Activated CD4-positive, alpha-beta T cell treated with anti-CD3 and anti-CD28 coated beads for 36 hours (primary cell): Measurements from ENCODE around the gene ADAMTS16. TPM values are rescaled to one million over a fixed set of nuclear protein-coding genes. Genes with fewer than 3 reads are reported as not detected.

Experiments
- ATAC-seq: fragments of 200-7000 bp; cut with Tn5 transposase; one replicate; pipeline ENCODE4 v1.10.0; 2021; ENCODE audit warnings: mild to moderate bottlenecking, moderate library complexity
- CTCF ChIA-PET: fragments of 350-600 bp; sonication (Branson Sonifier 250); formaldehyde crosslinking; loops from one replicate; lab custom pipeline; 2021; ENCODE audit warnings: antibody characterized with exemption; lab: Charles Lee
- POLR2A ChIA-PET: fragments of 350-600 bp; sonication (Branson Sonifier 250); formaldehyde crosslinking; loops from one replicate; lab custom pipeline; 2021; ENCODE audit warnings: antibody characterized with exemption, inconsistent platforms; lab: Charles Lee
- DNase-seq: peaks from one replicate; pipeline ENCODE4 v3.0.0-alpha.2; 2020
- H3K27ac Mint-ChIP-seq: one replicate; pipeline ENCODE4 v1.8.0; 2021; ENCODE audit warnings: mixed read lengths
- H3K27me3 Mint-ChIP-seq: one replicate; pipeline ENCODE4 v1.8.0; 2021; ENCODE audit warnings: mixed read lengths
- H3K36me3 Mint-ChIP-seq: one replicate; pipeline ENCODE4 v1.8.0; 2021; ENCODE audit warnings: low read depth, mixed read lengths
- H3K4me1 Mint-ChIP-seq: one replicate; pipeline ENCODE4 v1.8.0; 2021; ENCODE audit warnings: mixed read lengths
- H3K4me3 Mint-ChIP-seq: one replicate; pipeline ENCODE4 v1.8.0; 2021; ENCODE audit warnings: mild to moderate bottlenecking, moderate library complexity, mixed read lengths
- H3K9me3 Mint-ChIP-seq: one replicate; pipeline ENCODE4 v1.8.0; 2021; ENCODE audit warnings: low read depth, mixed read lengths
- intact Hi-C, 2 experiments: fragments of 100-400 bp; cut with DNase I in 1 of 2; cut with micrococcal nuclease in 1 of 2; formaldehyde crosslinking; loops; one replicate each; pipeline versions ENCODE4 v1.14.2 to v1.15.1; 2022 to 2024; cut with DNase I, micrococcal nuclease
- total RNA-seq, 2 experiments: library from RNA; stranded (reverse); gene quantifications; one replicate each; pipeline ENCODE4 v1.2.3, GENCODE V29; 2021

The ADAMTS16 gene
- total RNA-seq, 2 experiments from 2014 or later: not detected

DNA sequence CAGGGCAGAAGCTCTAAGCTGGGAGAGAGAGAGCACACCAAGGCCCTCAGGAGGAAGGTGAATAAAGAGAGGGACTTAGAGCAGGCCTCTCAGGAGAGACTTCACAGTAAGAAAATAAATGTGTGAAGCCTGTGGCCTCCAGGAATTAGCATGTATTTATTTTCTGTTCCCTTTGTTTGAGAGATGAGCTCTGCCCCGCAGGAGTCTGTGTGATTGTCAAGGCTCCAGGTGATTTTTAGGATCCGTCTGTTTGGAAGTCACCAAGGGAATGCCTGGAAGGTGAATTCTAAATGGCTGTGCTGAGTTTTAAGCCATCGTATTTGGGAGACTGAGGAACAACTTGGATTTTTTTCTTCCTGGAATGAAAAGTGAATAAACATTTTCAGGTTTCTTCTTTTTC, 174.0 kb downstream of the ADAMTS16 start:
- ChIA-PET CTCF (no interaction called here), POLR2A (no interaction called here)
- ATAC-seq: no peak

DNA sequence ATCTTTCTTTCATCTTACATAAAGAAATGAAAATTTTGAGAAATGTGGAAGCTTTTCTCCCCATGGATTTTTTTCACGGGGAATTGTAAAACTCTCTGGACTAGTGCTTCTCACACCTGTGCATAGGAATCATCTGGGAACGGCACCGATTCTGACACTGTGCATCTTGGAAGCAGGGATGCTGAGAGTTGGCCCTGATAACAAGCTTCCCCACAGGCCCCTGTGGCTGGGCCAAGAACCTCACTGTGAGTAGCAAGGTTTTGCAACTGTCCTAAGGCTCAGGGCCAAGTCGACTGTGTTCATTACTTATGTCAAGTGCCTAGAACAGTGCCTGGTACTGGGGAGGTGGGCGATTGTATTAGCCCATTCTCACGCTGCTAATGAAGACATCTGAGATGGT, 174.5 kb downstream of the ADAMTS16 start:
- H3K4me1 Mint-ChIP-seq: no peaks in the 10 kb centered on the region
- H3K27ac Mint-ChIP-seq: no peak overlapping the region
- no peak for ATAC-seq
- intact Hi-C loops: no loop called here
- no peaks in the 10 kb centered on the region for H3K27me3 Mint-ChIP-seq
- ChIA-PET POLR2A (no interaction called here), CTCF (no interaction called here)
- peaks cover 5% of the 10 kb centered on the region for H3K9me3 Mint-ChIP-seq
- no peaks in the 10 kb centered on the region for H3K36me3 Mint-ChIP-seq
- no peak for DNase-seq
- no peak overlapping the region for H3K4me3 Mint-ChIP-seq

More for the DNA sequence above, 174.0 kb downstream of the ADAMTS16 start:
- Mint-ChIP-seq H3K27me3 (no peaks in the 10 kb centered on the region), H3K4me1 (no peaks in the 10 kb centered on the region), H3K27ac (no peak overlapping the region), H3K36me3 (no peaks in the 10 kb centered on the region), H3K4me3 (no peak overlapping the region), H3K9me3 (peaks cover 7% of the 10 kb centered on the region)
- DNase-seq: no peak
- intact Hi-C loops: no loop called here

DNA sequence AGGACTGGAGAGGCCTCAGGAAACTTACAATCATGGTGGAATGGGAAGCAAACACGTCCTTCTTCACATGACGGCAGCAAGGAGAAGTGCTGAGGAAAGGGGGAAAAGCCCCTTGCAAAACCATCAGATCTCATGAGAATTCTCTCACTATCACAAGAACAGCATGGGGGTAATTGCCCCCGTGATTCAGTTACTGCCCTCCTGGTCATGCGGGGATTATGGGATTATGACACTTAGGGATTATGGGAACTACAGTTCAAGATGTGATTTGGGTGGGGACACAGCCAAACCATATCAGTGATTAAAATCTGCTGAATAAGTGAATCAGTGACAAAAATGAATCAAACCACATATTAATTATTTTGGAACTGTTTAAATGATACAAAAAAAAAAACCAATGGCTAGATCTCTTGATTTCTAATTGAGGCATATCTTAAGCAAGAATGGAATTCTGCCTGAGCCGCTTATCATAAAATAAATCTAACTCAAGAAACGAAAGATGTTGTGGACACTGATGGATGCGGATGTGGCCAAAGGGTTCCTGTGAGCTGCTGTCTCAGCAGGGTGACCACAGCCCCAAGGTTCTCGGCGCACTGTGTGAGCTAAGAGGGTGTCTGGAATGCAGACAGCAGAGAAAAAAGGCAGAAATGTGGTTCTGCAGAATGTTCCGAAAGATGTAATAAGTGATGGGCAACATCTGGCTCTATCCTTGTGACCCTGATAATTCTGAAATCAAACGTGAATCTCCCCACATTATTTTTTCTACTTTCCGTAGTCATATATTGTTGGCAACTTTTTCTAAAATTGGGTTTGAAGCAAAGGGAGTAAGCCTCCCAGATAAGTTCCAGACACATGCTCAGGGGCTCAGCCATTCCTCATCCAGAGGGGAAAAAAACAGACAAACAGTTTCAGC, 175.2 kb downstream of the ADAMTS16 start:
- intact Hi-C loops: no loop called here
- CTCF ChIA-PET: no interaction called here
- H3K36me3 Mint-ChIP-seq: no peaks in the 10 kb centered on the region

DNA sequence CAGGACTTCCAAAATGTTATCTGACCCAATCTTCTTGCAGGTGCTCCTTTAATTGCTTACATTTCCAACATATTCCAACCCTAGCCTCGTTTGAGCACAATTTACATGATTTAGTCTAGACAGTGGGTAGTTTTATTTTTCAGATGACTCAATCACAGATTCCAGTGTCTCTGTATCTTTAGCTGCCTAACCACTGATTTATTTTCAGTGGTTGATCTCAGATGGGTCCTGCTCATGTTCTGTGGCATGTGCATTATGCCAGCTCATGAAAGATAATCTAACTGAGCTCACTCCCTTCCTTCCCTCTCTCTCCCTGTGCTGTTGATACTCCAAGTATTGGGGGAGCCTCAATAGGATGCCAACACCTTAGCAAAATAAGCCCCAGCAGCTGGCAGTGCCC, 176.2 kb downstream of the ADAMTS16 start:
- Mint-ChIP-seq H3K9me3 (peaks cover 6% of the 10 kb centered on the region), H3K27ac (no peak overlapping the region), H3K27me3 (no peaks in the 10 kb centered on the region), H3K4me1 (no peaks in the 10 kb centered on the region), H3K36me3 (no peaks in the 10 kb centered on the region), H3K4me3 (no peak overlapping the region)
- ChIA-PET POLR2A (no interaction called here), CTCF (no interaction called here)
- intact Hi-C loops: no loop called here
- ATAC-seq (no peak), DNase-seq (no peak)

More for the DNA sequence above, 175.2 kb downstream of the ADAMTS16 start:
- H3K9me3 Mint-ChIP-seq: peaks cover 5% of the 10 kb centered on the region
- no peak for ATAC-seq
- DNase-seq: no peak
- no peaks in the 10 kb centered on the region for H3K27me3 Mint-ChIP-seq
- H3K4me1 Mint-ChIP-seq: no peaks in the 10 kb centered on the region
- no peak overlapping the region for H3K4me3 Mint-ChIP-seq
- H3K27ac Mint-ChIP-seq: no peak overlapping the region
- POLR2A ChIA-PET: no interaction called here

DNA sequence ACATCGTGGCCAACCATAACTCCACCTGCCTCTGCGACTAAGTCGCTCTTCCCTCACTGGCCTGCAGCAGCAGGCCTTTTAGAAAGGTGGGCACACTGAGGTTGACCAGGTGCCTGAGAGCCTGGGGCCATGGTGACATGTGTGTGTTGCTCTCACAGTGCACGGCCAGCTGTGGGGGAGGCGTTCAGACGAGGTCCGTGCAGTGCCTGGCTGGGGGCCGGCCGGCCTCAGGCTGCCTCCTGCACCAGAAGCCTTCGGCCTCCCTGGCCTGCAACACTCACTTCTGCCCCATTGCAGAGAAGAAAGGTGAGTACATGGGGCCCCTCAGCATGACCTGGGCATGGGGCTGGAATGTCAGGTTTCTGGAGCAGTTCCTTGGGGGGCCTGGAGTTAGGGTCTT, 177.8 kb downstream of the ADAMTS16 start:
- H3K4me3 Mint-ChIP-seq: no peak overlapping the region
- ChIA-PET CTCF (no interaction called here), POLR2A (no interaction called here)
- ATAC-seq (no peak), DNase-seq (no peak)
- peaks cover 11% of the 10 kb centered on the region for H3K9me3 Mint-ChIP-seq
- intact Hi-C loops: no loop called here
- no peak overlapping the region for H3K27ac Mint-ChIP-seq
- no peaks in the 10 kb centered on the region for H3K27me3 Mint-ChIP-seq
- H3K4me1 Mint-ChIP-seq: no peaks in the 10 kb centered on the region
- no peaks in the 10 kb centered on the region for H3K36me3 Mint-ChIP-seq

DNA sequence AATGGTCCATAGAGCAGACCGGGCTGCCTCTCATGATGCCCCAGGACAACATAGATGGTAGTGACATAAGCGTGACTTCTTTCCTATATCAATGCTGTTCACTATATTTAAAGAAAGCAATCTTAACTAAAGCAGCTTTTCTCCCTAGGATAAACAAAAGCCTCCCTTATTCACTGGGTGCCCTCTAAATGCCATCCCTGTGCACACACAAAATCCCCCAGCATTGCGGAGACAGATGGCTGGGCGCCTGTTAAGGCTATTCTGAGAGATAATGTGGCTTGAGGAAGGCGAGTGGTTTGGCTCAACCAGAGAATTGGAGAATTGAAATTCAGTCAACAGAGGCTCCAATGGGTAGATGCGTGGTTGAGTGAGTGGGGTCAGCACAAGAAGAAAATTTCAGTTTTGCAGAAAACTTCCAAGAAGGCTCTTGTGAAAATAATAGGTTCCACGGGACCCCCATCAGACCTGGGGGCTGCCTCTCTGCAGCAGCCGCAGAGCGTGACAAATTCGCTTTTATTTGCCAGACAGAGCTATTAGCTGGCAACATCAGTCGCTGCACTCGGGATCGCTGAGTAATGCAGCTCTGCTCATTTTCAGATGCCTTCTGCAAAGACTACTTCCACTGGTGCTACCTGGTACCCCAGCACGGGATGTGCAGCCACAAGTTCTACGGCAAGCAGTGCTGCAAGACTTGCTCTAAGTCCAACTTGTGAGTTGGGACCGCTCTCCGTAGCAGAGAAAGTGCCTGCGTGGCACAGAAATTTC, 178.5 kb downstream of the ADAMTS16 start:
- POLR2A ChIA-PET: no interaction called here
- intact Hi-C loops: no loop called here
- no peaks in the 10 kb centered on the region for H3K36me3 Mint-ChIP-seq
- CTCF ChIA-PET: no interaction called here
- H3K4me3 Mint-ChIP-seq: no peak overlapping the region
- DNase-seq: no peak
- no peaks in the 10 kb centered on the region for H3K27me3 Mint-ChIP-seq
- H3K27ac Mint-ChIP-seq: no peak overlapping the region
- no peaks in the 10 kb centered on the region for H3K4me1 Mint-ChIP-seq
- no peak for ATAC-seq
- peaks cover 11% of the 10 kb centered on the region for H3K9me3 Mint-ChIP-seq

DNA sequence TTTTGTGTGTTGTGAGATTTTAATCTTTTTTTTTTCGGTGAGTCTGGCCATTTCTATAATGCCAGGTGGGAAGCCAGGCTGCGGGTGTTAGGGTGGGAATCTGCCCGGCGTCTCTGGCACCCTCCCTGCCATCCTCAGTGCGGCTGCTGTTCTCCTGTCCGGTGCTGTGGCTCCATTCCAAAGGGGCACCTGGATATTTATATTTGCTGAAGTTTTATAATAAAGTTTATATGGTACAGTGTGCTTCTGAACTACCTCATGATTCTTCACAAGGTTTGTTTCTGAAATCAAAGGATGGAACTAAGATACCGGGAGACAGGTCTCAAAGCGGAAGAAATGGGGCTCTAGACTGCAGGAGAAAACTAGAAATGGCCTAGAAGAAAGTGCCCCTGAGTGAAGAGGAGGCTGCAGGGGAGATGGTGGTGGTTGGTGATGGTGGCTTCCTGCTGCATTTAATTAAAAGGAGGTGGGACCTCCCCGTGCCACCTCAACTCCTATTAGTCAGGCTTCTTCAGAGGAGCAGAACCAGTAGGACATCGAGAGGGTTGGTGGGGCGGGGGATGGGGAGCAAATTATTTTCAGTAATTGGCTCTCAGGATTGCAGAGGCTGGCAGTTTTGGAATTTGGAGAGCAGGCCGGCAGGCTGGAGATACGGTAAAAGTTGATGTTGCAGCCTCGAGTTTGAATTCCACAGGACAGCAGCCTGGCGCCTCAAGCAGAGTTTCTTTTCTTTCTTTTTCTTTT, 180.1 kb downstream of the ADAMTS16 start:
- H3K4me1 Mint-ChIP-seq: no peaks in the 10 kb centered on the region
- peaks cover 2% of the 10 kb centered on the region for H3K27me3 Mint-ChIP-seq
- no peak overlapping the region for H3K27ac Mint-ChIP-seq
- H3K36me3 Mint-ChIP-seq: no peaks in the 10 kb centered on the region
- H3K9me3 Mint-ChIP-seq: peaks cover 12% of the 10 kb centered on the region
- intact Hi-C loops: no loop called here
- H3K4me3 Mint-ChIP-seq: no peak overlapping the region
- no peak for ATAC-seq
- ChIA-PET POLR2A (no interaction called here), CTCF (no interaction called here)
- DNase-seq: no peak

DNA sequence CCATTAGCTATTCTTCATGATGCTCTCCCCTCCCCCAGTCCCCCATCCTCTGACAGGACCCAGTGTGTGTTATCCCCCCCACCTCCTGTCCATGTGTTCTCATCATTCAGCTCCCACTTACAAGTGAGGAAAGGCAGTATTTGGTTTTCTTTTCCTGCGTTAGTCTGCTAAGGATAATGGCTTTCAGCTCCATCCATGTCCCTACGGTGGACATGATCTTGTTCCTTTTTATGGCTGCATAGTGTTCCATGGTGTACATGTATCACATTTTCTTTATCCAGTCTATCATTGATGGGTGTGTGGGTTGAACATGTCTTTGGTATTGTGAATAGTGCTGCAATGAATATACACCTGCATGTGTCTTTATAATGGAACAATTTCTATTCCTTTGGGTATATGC, 181.0 kb downstream of the ADAMTS16 start:
- H3K36me3 Mint-ChIP-seq: no peaks in the 10 kb centered on the region
- CTCF ChIA-PET: no interaction called here

DNA sequence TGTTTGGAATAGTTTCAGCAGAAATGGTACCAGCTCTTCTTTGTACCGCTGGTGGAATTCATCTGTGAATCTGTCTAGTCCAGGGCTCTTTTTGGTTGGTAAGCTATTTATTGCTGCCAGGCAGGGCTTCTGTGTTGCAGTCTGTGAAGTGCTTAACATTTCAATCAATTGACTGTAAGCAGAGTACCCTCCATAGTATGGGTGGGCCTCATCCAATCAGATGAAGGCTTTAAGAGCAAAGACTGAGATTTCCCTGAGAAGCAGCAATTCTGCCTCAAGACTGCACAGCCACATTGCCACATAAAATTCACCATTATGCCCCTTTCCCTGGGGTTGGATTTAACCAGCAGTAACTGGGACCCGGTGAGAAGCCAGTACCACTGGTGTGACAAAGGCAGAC, 183.4 kb downstream of the ADAMTS16 start:
- Mint-ChIP-seq H3K4me1 (no peaks in the 10 kb centered on the region), H3K4me3 (no peak overlapping the region), H3K27ac (no peak overlapping the region), H3K9me3 (peaks cover 22% of the 10 kb centered on the region), H3K27me3 (peaks cover 4% of the 10 kb centered on the region), H3K36me3 (no peaks in the 10 kb centered on the region)
- ChIA-PET CTCF (no interaction called here), POLR2A (no interaction called here)
- ATAC-seq: no peak
- intact Hi-C loops: no loop called here
- DNase-seq: no peak

More for the DNA sequence above, 181.0 kb downstream of the ADAMTS16 start:
- Mint-ChIP-seq H3K4me1 (no peaks in the 10 kb centered on the region), H3K27ac (no peak overlapping the region), H3K9me3 (peaks cover 17% of the 10 kb centered on the region), H3K4me3 (no peak overlapping the region), H3K27me3 (peaks cover 2% of the 10 kb centered on the region)
- POLR2A ChIA-PET: no interaction called here
- no peak for ATAC-seq
- intact Hi-C loops: no loop called here
- no peak for DNase-seq

DNA sequence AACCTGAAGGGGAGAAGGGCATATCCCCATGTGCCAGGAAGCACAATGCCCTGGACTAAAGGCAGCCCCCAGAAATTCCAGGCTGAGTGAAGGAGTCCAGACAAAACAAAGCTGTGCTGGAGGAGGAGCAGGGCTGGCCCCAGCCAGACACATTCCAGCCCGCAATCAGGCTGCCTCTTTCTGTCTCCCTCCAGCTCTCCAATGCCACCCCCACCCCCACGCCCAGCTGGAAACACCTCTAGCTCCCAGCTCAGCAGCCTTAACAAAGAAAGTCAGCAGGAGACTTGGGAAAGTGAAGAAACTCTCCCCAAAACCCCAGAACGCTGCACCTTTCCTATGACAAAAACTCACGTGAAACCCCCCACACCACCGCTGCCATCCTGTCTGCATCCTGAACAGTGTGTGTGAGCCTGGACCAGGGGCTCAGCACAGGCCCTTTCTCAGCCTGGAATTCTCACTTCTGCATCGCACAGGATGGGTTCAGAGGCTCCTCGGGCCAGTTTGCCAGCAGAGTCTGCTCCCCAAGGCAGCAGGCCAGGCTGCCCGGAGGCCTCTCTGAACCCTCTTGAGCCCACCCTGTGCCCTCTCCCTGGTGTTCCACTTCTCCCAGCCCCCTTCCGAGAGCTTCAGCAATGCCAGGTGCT, 186.1 kb downstream of the ADAMTS16 start:
- Mint-ChIP-seq H3K27ac (no peak overlapping the region), H3K9me3 (peaks cover 24% of the 10 kb centered on the region), H3K36me3 (no peaks in the 10 kb centered on the region), H3K4me3 (no peak overlapping the region), H3K27me3 (peaks cover 4% of the 10 kb centered on the region), H3K4me1 (no peaks in the 10 kb centered on the region)
- POLR2A ChIA-PET: no interaction called here
- intact Hi-C loops: no loop called here
- ATAC-seq: no peak
- DNase-seq: no peak
- CTCF ChIA-PET: no interaction called here

DNA sequence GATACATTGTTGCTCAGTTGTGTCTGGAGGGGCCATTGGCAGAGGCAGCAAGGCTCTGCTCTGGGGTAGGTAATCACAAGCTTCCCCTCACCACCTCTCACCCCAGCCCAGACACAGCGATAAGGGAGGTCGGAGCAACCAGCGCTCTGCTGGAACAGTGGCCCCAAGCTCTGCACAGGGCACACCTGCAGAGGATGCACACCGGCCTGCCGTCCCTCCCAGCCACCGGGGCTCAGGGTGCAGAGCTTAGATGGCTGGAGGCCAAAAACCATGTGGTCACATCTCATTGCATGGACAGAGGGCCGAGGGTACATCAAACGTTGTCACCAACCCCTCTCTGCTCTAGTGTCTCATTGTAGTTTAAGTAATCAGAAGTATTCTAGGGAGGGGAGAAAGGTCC, 187.0 kb downstream of the ADAMTS16 start:
- CTCF ChIA-PET: no interaction called here
- Mint-ChIP-seq H3K36me3 (no peaks in the 10 kb centered on the region), H3K4me3 (no peak overlapping the region), H3K9me3 (peaks cover 19% of the 10 kb centered on the region), H3K4me1 (no peaks in the 10 kb centered on the region), H3K27me3 (peaks cover 4% of the 10 kb centered on the region), H3K27ac (no peak overlapping the region)
- DNase-seq: no peak
- POLR2A ChIA-PET: no interaction called here
- intact Hi-C loops: no loop called here
- no peak for ATAC-seq
